ENCODE measurements around the gene GAK. TPM values are rescaled to one million over a fixed set of nuclear protein-coding genes. Genes with fewer than 3 reads are reported as not detected.
A peak's percentile ranks its signal among the peaks of the same experiment; 100 is the strongest.

The GAK gene
- total RNA-seq, 1 donor from 2014 or later = 130 TPM

DNA sequence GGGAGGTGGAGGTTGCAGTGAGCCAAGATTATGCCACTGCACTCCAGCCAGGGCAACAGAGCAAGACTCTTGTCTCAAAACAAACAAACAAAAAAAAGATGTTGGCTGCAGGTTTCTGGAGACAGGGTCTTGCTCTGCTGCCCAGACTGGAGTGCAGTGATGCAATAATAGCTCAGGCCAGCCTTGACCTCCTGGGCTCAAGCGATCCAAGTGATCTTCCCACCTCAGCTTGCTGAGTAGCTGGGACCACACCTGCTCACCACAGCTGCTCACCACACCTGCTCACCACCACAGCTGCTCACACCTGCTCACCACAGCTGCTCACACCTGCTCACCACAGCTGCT is 76.3 kb downstream of the GAK start:
- H3K4me1 ChIP-seq = no peaks in the 10 kb centered on the region
- intact Hi-C loops (cut with DNase I) = no loop called here
- DNase-seq (peak; percentile 1), ATAC-seq (no peak)
- no peak overlapping the region for H3K4me3 ChIP-seq
- H3K9me3 ChIP-seq = no peaks in the 10 kb centered on the region
- TF ChIP-seq, protein P1, sequence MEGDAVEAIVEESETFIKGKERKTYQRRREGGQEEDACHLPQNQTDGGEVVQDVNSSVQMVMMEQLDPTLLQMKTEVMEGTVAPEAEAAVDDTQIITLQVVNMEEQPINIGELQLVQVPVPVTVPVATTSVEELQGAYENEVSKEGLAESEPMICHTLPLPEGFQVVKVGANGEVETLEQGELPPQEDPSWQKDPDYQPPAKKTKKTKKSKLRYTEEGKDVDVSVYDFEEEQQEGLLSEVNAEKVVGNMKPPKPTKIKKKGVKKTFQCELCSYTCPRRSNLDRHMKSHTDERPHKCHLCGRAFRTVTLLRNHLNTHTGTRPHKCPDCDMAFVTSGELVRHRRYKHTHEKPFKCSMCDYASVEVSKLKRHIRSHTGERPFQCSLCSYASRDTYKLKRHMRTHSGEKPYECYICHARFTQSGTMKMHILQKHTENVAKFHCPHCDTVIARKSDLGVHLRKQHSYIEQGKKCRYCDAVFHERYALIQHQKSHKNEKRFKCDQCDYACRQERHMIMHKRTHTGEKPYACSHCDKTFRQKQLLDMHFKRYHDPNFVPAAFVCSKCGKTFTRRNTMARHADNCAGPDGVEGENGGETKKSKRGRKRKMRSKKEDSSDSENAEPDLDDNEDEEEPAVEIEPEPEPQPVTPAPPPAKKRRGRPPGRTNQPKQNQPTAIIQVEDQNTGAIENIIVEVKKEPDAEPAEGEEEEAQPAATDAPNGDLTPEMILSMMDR (IDR thresholded peaks at IDR 0.05) = no peak
- peaks cover 84% of the 10 kb centered on the region for H3K36me3 ChIP-seq
- H3K27ac ChIP-seq = no peak overlapping the region
- no peaks in the 10 kb centered on the region for H3K27me3 ChIP-seq (ENCODE audit: low read depth)

DNA sequence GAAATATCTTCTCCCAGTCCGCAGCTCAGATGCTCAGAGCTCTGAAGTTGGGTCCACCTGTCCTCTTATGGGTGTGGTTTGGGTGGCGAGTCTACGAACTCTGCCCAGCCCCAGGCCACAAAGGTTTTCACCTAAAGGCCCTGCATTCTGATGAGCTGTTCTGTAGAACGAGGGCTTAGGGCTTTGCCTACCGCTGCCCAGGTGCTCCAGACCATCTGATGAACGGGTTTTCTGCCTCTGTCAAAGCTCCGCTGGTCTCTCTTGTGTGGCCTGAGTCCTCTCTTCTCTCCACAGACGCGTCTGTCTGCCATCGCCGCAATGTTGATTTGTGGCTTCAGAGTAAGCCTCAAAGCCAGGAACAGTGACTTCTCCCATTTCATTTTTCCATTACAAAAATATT is 77.8 kb downstream of the GAK start:
- ATAC-seq (no peak), DNase-seq (peak; percentile 19)
- H3K27ac ChIP-seq = no peak overlapping the region
- no peaks in the 10 kb centered on the region for H3K9me3 ChIP-seq
- H3K36me3 ChIP-seq = peaks cover 84% of the 10 kb centered on the region
- no peaks in the 10 kb centered on the region for H3K27me3 ChIP-seq (ENCODE audit: low read depth)
- H3K4me3 ChIP-seq = no peak overlapping the region
- intact Hi-C loops (cut with DNase I) = no loop called here
- TF ChIP-seq, protein P1 (IDR thresholded peaks at IDR 0.05) = no peak
- H3K4me1 ChIP-seq = no peaks in the 10 kb centered on the region

DNA sequence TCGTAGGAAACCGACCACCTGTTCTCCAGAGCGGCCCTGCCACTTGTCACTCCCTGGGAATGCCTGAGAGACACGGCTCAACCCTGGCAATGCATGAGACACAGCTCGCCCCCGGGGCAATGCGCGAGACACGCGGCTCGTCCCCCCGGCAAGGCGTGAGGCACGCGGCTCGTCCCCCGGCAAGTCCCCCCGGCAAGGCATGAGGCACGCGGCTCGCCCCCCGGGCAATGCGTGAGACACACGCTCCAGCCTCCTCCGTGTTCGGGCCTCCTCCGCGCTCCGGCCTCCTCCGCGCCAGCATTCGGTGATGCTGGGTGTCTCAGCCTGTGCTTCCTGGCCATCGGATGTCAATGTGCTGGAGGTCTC is 78.7 kb downstream of the GAK start:
- Histone ChIP-seq H3K4me3 (no peak overlapping the region), H3K27me3 (ENCODE audit: low read depth) (no peaks in the 10 kb centered on the region), H3K4me1 (no peaks in the 10 kb centered on the region), H3K9me3 (no peaks in the 10 kb centered on the region), H3K36me3 (peaks cover 84% of the 10 kb centered on the region), H3K27ac (no peak overlapping the region)
- DNase-seq = peak; percentile 38
- TF ChIP-seq, protein P1 (IDR thresholded peaks at IDR 0.05) = no peak
- intact Hi-C loops (cut with DNase I) = no loop called here
- no peak for ATAC-seq

GRCh38 chr4:851701-852430 is 80.2 kb downstream of the GAK start:
- H3K36me3 ChIP-seq = peaks cover 74% of the 10 kb centered on the region

GRCh38 chr4:850323-850945 is 81.7 kb downstream of the GAK start:
- peaks cover 70% of the 10 kb centered on the region for H3K36me3 ChIP-seq
- DNase-seq = peak; percentile 34

More at GRCh38 chr4:851701-852430, 80.2 kb downstream of the GAK start:
- H3K4me3 ChIP-seq = no peak overlapping the region
- DNase-seq (peak; percentile 41), ATAC-seq (no peak)
- no peaks in the 10 kb centered on the region for H3K27me3 ChIP-seq (ENCODE audit: low read depth)
- H3K4me1 ChIP-seq = no peaks in the 10 kb centered on the region
- H3K27ac ChIP-seq = no peak overlapping the region
- H3K9me3 ChIP-seq = no peaks in the 10 kb centered on the region
- intact Hi-C loops (cut with DNase I) = no loop called here
- TF ChIP-seq, protein P1 (IDR thresholded peaks at IDR 0.05) = no peak

More at GRCh38 chr4:850323-850945, 81.7 kb downstream of the GAK start:
- H3K9me3 ChIP-seq = no peaks in the 10 kb centered on the region
- H3K4me1 ChIP-seq = no peaks in the 10 kb centered on the region
- TF ChIP-seq, protein P1 (IDR thresholded peaks at IDR 0.05) = no peak
- H3K4me3 ChIP-seq = no peak overlapping the region
- H3K27me3 ChIP-seq (ENCODE audit: low read depth) = no peaks in the 10 kb centered on the region
- intact Hi-C loops (cut with DNase I) = no loop called here
- no peak overlapping the region for H3K27ac ChIP-seq
- no peak for ATAC-seq

Measured in lower lobe of right lung (tissue), 2 donors.